ENCODE data around the gene TDP1.
"Not testable (repeated sequence)": the region's sequence is repeated elsewhere in the genome, so short reads cannot be mapped to it uniquely, and the experiment has no call there.

The TDP1 gene

DNA sequence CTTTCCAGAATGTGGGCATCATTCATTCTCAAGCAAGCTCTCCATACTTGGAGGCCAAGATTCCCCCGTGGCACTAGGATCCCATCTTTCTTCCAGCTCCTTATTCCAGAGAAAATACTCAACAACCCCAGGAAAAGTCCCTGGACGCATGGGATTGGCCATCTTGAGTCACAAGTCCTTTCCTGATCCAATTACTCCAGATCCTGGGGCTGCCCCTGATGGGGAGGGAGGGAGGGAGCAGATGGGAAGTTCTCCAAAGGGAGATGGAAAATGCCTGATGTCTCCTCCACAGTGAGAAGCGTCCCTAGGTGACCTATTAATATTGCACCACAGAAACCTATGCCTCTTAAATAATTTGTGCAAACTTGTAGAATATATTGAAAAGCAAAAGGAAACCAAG, 93.7 kb downstream of the TDP1 start:
- DNase-seq (ENCODE audit: low read depth): no peak

DNA sequence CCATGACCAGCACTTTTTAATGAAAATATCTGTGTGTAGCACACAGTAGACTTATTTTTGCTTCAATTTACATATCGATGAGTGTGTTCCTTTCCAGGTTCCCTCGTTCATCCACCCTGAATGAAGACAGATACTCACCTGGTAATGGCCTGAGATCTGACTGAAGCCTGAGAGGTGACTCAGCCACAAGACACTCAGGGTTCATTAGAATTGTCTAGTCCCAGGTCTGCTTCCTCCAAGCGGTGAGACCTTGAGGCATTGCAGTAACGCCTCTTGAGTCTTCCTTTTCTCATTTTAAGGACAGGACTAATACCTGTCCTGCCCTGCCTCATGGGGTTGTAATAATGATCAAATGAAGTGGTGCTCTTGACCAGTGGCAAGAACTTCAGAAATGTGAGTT, 94.5 kb downstream of the TDP1 start:
- DNase-seq (ENCODE audit: low read depth): no peak

DNA sequence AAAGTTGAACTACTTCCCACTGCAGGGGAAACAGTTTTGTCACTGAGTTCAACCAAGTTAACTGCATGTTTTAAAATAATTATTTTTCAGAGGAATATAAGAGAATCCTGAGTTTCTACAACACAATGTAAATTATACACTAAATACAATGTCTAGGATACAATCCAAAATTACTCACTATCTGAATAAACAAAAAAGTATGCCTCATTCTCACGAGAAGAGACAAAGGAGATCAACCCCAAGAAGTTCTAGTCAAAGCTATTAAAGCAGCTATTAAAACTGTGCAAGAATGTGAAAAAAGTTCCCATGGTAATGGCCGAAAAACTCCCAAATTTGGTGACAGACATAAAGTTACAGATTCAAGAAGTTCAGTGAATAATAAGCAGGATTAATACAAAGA, 97.3 kb downstream of the TDP1 start:
- no peak for DNase-seq (ENCODE audit: low read depth)

DNA sequence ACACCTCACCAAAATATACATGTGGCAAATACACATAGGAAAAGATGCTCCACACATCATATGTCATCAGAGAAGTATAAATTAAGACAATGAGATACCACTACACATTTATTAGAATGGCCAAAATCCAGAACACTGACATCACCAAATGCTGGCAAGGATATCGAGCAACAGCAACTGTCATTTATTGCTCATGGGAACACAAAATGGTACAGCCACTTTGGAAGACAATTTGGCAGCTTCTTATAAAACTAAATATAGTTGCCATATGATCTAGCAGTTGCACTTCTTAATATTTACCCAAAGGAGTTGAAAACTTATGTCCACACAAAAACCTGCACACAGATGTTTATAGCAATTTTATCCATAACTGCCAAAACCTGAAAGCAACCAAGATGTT, 99.1 kb downstream of the TDP1 start:
- no peak for DNase-seq (ENCODE audit: low read depth)

DNA sequence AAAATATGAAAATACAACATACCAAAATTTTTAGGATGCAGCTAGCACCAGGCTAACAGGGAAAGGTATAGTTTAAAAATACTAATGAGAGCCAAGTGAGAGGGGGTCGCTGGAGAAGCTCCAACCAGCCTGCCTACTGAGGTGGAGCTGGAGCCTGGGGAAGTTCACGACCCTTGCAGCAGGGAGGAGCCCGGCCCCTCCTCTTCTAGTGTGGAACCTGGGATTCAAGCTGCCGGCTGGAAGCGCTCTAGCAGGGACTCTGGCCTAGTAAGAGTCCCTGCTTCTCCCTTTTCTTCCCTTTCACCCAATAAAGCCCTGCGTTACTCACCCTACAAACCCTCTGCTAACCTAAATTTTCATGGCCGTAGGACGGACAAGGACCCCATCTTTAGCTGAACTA, 101.1 kb downstream of the TDP1 start:
- DNase-seq (ENCODE audit: low read depth): no peak

DNA sequence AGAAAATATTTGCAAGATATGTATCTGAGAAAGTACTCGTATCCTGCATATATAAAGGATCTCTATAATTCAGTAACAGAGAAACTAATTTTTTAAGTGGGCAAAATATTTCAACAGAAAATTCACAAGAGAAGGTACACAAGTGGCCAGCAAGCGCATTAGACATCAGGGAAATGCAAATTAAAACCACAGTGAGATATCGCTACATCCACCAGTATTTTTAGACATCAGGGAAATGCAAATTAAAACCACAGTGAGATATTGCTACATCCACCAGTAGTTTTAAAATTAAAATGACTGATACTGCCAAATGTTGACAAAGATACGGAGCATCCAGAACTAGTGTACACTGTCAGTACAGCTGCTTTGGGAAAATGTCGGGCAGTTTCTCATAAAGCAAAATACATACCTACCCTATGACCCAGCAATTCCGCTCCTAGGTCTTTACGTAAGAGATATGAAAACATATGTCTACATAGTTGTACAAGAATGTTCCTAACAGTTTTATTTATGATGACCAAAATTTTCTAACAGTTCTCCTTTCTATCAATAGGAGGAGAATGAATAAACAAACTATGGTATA, 103.2 kb downstream of the TDP1 start:
- DNase-seq (ENCODE audit: low read depth): no peak

DNA sequence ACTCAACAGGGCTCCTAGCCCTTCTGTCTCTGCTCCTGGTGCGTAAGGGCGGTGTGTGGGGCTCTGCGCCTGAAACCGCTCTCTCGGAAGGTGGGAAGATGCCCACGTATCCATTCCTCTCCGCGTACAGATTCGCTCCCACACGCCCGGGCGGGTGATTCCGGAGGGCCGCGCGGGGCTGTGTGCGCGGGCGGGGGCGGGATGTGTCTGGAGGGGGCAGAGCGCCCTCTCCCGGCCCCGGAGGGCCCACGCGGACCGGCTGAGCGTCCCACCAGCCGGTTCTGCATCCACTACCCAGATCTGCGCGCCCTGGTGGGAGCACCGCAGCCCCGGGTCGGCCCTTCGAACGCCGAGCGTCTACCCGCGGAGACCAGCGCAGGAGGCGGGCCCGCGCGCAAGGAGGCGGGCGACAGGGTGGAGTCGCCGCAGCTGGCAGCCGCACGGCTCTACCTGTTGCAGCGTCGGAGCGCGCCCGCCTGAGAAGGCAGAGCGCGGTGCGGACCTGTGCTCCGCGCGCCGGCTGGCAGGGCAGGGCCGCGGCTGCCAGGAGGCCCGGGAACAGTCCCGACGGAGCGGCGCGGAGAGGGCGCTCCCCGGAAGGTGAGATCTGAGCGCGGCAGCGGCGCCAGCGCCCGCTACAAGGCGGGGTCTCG, 104.7 kb downstream of the TDP1 start:
- no peak for DNase-seq (ENCODE audit: low read depth)

DNA sequence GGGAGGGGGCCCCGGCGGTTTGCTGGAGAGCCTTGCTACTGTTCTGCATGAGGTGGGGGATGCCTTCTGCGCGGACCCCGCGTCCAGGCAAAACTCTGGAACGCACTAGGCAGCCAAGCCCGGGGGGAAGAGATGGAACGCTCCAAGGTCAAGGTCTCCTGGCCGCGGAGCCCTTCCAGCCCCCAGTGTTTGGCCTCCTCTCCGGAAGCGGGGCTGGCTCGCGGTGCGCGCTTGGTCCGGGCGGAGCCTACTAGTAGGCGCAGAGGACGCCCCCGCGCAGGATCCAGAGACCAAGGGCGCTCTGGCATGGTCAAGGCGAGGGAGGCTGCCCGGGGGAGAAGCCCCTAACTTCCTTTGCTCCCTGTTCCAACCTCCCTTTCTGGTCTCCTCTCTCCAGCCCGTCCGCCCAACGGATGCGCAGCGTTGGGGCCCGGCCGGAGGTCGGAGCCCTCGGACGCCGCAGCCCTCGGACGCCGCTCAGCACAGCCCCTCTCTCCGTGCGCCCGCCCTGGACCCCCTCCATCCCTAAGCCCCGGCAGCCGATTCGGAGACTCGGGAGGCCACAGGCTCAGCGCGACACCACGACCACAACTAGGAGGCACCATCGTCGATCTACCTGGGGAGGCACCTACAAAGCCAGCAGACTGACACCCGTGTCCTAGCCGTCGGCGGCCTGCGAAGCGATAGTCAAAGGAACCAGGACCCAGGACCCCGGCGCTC, 105.4 kb downstream of the TDP1 start:
- no peak for DNase-seq (ENCODE audit: low read depth)

DNA sequence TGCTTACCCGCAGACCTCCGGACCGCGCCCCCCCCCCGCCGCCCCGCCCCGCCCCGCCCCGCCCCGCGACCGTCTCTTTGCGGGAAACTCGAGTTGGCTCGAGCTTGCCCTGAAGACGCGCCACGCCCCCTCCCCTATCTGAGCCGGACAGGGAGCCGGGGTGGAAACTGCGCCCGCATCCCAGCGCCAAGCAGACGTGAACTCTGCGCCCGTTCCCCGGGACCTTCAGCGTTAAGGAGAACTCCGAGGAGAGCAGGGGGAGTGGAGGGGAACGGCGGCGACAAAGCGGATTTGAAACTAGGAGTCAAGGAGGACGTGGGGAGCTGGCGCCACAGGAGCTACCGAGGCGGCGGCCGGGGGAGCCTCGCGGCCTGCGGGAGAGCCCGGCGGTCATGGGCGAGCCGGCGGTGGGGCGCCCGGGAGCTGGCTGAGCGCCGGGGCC, 106.0 kb downstream of the TDP1 start, which contains the start of gene KCNK13:
KCNK13 (plus strand) TSS at position 310 of the 442 bp plus-strand sequence. CDS start 212 bp downstream, outside the sequence.
- DNase-seq (ENCODE audit: low read depth): no peak

DNA sequence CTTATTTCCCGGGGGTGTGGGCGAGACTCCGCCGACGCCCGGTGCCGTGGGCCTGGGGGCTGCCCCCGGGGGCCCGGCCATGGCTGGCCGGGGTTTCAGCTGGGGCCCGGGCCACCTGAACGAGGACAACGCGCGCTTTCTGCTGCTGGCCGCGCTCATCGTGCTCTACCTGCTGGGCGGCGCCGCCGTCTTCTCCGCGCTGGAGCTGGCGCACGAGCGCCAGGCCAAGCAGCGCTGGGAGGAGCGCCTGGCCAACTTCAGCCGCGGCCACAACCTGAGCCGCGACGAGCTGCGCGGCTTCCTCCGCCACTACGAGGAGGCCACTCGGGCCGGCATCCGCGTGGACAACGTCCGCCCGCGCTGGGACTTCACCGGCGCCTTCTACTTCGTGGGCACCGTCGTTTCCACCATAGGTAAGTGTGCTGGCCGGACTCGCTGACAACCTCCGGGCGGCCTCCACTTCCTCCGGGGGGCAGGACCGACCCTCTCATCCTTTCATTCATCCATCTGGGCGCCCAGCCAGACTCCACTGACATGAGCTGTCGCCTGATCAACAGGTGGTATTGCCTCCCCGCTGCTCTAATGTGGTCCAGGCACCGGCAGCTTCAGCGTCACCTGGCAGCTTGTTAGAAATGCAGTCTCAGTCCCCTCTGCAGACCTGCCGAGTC, 106.5 kb downstream of the TDP1 start:
- no peak for DNase-seq (ENCODE audit: low read depth)

DNA sequence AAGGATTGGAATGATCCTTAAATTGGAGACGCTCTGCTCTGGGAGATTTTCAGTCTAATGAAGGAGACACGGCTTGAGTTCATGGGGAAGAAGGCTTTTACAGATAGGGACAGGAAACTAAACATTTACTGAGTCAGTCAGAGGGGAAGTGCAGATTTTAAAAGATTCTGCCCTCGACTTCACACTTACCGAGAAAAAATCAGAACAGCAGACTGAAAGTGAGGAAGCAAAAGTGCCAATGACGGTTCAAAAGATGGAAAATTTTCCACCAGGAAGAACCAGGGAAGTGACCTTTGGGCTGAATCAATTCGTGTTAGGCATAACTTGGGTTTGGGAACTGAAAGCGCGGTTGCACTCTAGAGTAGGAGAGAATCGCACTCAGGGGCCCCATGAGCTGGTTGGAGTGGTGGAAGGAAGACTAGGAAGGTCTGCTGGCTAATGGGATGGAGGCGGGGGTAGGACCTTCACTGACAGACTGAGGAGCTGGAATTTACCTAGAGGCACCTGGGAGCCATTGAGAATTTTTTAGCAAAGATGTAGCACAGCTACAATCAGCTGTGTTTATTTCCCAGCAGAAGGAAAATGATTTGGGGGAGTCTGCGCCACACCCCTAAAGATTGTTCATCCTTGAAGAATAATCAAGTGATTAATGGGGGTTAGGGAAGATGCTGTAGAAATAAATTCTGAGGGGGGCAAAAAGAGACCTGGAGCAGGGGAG, 107.3 kb downstream of the TDP1 start:
- no peak for DNase-seq (ENCODE audit: low read depth)

DNA sequence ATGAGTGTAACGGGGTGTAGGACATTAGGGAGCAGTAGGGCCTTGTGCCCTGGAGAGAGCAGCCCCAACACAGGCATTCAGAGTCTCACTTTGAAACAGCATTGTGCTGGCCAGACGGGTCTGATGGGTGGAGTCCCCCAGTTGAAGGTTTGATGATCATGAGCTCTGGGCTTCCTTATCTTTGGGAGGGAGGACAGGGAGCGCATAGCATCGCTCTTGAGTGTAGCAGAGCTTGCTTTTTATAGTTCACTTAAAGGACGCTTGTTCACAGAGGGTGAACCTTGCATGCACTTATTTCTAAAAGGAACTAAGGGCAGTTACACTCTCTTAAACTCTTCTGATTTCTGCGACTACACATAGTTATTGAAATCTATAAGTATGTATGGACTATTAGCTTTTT, 116.6 kb downstream of the TDP1 start:
- DNase-seq (ENCODE audit: low read depth): no peak

DNA sequence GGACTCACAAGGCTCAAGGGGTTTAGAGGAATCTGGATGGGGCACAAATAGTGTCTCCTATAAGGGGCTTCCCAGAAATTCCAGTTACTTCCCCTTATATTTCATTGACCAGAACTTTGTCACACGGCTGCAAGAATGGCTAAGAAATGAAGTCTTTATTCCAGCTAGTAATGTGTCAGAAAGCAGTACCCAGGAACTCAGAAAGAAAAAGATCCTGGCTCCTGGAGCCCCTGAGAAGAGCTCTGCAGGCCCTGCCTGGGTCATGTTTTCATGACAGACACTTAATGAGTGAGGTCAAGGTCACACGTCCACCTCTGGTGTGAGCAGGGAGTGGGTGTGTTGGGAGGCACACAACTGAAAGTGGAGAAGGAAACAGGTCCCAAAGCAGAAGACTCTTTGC, 123.8 kb downstream of the TDP1 start:
- no peak for DNase-seq (ENCODE audit: low read depth)

DNA sequence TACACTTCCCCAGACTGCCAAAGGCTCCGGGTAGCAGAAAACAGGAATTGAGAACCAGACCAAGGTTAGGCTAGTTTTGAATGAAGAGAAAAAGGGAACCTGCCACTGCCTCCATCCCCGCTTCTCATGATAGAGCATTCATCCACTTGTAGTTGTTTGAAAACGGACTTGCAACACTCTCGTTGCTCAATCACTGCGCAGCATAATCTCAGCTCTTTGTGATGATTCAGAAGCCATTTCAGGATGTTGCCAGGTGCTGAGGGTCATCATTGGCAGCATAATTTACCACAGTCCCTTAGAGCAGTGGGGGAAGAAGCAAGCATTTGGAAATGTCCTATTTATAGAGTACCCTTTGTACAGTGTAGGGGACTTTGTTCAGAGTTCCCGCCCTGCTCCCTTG, 131.7 kb downstream of the TDP1 start:
- DNase-seq (ENCODE audit: low read depth): no peak

DNA sequence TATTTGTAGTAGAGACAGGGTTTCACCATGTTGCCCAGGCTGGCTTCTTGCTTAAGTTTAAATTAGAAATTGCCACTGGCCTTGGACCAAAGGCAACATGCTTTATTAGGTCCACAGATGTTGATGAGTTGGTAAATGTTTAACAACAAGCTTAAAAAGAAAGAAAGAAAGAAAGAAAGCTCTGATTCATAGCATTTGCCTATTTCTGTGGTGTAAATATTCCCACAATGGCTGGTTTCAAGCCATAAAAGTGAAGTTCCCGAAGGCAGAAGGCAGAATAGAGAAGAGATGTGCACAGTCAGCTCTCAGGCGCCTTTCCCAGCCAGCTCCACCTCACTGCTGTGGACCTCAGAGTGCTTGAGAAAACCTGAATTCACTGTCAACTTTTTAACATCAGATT, 132.4 kb downstream of the TDP1 start:
- DNase-seq (ENCODE audit: low read depth): no peak

DNA sequence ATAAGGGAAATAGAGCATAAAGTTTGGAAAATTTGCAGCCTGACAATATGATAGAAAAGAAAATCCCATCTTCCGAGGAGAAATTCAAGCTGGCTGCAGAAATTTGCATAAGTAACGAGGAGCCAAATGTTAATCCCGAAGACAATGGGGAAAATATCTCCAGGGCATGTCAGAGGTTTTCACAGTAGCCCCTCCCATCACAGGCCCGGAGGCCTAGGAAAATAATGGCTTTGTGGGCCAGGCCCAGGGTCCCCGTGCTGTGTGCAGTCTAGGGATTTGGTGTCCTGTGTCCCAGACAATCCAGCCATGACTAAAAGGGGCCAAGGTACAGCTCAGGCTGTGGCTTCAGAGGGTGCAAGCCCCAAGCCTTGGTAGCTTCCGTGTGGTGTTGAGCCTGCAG, 133.8 kb downstream of the TDP1 start:
- DNase-seq (ENCODE audit: low read depth): not testable (repeated sequence)

DNA sequence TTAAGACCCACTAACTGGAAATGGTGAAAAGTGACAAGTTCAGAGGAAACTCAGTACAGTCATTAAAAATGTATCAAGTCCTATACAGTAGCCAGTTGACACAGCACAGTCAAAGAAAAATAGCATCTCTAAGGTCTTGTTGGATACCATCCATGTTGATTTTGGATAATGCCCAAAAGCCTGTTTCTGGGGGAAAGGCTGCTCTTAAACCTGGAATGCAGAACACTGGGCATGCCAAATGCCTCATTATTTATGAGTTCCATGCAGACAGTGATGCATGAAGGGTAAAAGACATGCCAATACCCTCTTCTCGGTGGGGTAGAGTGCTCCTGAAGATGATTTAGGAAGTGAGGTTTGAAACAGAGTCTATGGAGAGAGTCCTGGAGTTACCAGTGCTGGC, 135.7 kb downstream of the TDP1 start:
- DNase-seq (ENCODE audit: low read depth): no peak

DNA sequence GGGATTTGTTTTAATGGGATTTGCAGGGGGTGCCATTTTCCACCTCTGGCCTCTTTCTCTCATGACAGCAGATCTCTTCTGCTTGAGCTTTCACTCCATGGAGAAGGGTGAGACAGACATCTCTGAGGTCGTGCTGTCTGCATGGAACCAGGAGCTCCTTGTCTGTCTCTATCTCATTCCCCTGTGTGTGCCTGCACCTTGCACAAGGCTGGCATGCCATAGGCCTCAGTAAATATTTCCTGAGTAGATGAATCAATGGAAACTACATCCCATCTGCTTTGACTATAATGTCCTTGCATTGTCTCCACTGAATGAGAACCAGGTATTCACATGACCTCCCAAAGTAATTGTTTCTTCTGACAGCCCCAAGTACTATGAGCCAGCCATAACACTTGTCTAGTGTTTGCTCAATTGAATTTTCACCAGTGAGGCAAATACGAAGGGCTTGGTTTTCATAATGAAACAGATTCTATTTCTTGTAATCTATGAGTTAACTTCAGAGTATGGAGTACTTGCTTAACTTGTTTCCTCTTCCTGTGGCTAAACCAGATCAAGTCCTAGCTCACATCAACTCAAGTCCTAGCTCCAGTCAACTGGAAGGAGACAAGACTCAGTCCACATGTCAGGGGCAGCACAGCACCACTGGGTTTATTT, 138.3 kb downstream of the TDP1 start:
- DNase-seq (ENCODE audit: low read depth): no peak
